ENCODE measurements around the gene TNFSF13B.

- TF ChIP-seq, protein P1, sequence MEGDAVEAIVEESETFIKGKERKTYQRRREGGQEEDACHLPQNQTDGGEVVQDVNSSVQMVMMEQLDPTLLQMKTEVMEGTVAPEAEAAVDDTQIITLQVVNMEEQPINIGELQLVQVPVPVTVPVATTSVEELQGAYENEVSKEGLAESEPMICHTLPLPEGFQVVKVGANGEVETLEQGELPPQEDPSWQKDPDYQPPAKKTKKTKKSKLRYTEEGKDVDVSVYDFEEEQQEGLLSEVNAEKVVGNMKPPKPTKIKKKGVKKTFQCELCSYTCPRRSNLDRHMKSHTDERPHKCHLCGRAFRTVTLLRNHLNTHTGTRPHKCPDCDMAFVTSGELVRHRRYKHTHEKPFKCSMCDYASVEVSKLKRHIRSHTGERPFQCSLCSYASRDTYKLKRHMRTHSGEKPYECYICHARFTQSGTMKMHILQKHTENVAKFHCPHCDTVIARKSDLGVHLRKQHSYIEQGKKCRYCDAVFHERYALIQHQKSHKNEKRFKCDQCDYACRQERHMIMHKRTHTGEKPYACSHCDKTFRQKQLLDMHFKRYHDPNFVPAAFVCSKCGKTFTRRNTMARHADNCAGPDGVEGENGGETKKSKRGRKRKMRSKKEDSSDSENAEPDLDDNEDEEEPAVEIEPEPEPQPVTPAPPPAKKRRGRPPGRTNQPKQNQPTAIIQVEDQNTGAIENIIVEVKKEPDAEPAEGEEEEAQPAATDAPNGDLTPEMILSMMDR (IDR thresholded peaks at IDR 0.05; ENCODE audit: low read depth, low read length): no peak
- TF ChIP-seq EZH2phosphoT487 (IDR thresholded peaks at IDR 0.05; ENCODE audit: low read depth): no peak
Observed at GRCh38 chr13:108249150-108249549, 20.4 kb upstream of the TNFSF13B start.
